ENCODE data around the gene RBKS.
"Not testable (repeated sequence)": the region's sequence is repeated elsewhere in the genome, so short reads cannot be mapped to it uniquely, and the experiment has no call there.

DNA sequence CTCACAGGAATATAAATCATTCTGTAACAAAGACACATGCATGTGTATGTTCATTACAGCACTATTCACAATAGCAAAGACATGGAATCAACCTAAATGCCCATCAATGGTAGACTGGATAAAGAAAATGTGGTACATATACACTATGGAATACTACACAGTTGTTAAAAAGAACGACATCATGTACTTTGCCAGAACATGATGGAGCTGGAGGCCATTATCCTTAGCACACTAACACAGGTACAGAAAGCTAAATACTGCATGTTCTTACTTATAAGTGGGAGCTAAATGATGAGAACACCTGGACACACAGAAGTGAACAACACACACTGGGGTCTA, 7.6 kb downstream of the RBKS start:
- TF ChIP-seq NFE2L1 (CRISPR knock-in tag; IDR thresholded peaks at IDR 0.05); CBFB (CRISPR knock-in tag; IDR thresholded peaks at IDR 0.05; ENCODE audit: low read depth); GTF2I (CRISPR knock-in tag; conservative IDR thresholded peaks at IDR 0.05); TEAD1 (CRISPR knock-in tag; IDR thresholded peaks at IDR 0.05); ZNF232 (CRISPR knock-in tag; IDR thresholded peaks at IDR 0.05): not testable (repeated sequence)
- TF ChIP-seq, protein P1, sequence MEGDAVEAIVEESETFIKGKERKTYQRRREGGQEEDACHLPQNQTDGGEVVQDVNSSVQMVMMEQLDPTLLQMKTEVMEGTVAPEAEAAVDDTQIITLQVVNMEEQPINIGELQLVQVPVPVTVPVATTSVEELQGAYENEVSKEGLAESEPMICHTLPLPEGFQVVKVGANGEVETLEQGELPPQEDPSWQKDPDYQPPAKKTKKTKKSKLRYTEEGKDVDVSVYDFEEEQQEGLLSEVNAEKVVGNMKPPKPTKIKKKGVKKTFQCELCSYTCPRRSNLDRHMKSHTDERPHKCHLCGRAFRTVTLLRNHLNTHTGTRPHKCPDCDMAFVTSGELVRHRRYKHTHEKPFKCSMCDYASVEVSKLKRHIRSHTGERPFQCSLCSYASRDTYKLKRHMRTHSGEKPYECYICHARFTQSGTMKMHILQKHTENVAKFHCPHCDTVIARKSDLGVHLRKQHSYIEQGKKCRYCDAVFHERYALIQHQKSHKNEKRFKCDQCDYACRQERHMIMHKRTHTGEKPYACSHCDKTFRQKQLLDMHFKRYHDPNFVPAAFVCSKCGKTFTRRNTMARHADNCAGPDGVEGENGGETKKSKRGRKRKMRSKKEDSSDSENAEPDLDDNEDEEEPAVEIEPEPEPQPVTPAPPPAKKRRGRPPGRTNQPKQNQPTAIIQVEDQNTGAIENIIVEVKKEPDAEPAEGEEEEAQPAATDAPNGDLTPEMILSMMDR (IDR thresholded peaks at IDR 0.05): not testable (repeated sequence)

Measured in WTC11 (cell line).